DMS53 treated with DMSO at 0.1 percent for 48 hours (cell line): ENCODE measurements around the gene VPS13C.

Experiments
- DNase-seq: peaks from one replicate; lab custom pipeline; 2025; ENCODE audit not compliant: unreplicated experiment; lab: John Stamatoyannopoulos, UW

Gene VPS13C

DNA sequence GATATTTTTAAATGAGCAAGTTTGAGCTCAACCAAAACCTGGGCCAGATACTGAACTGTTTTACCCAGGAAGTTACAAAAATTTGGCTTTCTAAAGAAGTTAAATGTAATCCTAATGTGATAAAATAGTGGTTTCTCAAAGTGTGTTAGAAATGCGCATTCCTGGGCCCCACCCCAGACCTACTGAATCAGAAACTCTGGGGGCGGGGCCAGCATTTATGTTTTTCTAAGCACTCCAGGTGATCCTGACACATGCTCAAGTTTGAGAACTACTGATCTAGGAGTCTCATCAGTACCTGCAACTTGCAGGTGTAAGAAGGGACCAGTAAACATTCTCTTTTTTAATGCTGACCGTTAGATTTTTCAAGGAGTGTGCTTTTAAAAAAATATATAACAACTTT is 190.6 kb downstream of the VPS13C start:
- DNase-seq, result no peak

DNA sequence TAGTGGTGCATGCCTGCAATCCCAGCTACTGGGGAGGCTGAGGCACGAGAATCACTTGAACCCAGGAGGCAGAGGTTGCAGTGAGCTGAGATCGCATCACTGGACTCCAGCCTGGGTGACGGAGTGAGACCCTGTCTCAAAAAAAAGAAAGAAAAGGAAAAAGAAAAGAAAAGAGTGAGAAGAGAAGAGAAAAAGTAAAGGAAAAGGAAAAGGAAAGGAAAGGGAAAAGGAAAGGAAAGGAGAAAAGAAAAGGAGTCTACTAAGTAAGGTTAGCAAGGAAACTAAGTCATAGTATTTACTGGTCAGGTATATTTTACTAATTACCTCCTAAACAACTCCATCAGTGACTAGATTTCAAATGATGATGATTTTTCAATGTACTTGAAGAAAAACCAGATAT is 198.3 kb downstream of the VPS13C start:
- no peak for DNase-seq

DNA sequence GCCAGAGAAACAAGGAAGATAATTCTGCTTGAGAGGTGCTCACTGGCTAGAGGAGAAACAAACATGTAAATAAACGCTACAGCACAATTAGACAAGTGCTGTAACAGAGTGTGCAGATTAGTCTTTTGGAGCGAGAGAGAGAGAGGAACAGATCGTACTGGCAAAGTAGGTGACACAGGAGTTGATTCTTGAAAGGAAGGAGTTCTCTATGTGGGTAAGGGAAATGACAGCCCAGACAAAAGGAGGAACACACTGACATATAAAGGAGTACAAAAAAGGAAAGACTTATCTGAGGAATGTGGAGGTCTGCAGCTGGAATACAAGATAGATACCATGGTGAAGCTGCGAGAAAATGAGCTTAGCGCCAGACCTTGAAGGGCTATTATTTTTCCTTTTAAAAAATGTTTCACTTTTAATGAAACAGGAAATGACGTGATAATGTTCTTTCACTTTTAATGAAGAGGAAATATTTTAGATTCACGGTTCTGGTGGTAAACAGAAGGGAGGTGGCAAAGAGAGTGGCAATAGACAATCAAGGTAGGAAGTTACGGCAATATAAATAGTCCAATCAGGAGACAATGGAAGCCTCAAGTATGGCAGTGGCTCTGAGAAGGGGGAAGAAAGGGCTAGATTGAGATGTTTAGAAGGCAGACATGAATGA is 202.9 kb downstream of the VPS13C start:
- no peak for DNase-seq

DNA sequence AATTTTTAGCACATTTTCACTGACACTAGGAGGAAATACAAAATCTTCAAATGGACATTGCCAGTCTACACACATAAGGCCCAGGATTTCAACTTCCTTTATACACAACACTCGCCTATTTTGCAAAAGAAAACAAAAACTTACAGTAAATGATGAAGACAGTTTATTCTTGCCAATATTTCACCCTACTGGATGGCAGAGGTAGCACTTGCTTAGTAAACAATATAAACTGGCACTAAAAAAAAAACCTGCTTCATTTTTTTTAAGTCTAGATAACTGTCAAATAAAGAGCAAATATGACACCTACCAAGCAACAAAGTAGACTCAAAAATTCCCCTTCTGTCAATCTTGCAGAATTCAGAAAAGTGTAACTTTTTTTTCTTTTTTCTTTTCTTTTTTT is 204.0 kb downstream of the VPS13C start:
- no peak for DNase-seq

DNA sequence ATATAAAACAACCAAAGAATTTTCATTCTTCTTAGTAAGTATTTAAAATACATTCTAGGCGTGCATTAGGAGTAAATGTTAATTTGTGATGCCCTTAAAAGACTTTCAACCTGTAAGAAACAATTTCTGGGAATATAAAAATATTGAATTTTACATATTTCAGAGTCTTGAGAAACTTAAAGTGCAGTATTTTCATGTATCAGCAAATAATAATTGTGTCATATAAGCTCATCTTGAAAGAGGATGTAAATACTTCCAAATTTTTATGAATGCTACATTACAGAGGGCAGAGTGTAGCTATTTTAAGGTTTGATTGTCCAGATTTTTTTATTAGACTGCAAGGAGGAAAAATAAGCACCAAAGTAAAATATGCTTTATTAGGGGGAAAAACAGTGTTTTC is 207.1 kb downstream of the VPS13C start:
- DNase-seq, result no peak

DNA sequence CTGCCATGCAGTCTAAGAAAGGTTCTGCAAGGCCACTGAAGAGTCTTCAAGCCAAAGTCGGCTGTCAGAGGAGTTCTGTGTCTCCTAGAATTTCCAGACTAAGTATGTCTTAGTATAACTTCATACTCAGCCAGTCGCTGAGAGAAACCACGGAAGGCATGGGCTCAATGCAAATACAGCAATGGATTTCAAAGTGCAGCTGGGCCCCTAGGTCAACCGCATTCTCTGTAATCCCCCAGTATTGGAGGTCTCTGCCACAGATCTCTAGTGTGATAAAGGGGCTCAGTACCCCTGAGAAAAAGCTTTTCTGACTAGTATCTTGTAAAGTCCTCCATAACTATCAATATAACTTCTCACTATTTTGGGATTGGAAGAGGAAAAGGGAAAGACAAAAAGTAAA is 208.3 kb downstream of the VPS13C start:
- no peak for DNase-seq

DNA sequence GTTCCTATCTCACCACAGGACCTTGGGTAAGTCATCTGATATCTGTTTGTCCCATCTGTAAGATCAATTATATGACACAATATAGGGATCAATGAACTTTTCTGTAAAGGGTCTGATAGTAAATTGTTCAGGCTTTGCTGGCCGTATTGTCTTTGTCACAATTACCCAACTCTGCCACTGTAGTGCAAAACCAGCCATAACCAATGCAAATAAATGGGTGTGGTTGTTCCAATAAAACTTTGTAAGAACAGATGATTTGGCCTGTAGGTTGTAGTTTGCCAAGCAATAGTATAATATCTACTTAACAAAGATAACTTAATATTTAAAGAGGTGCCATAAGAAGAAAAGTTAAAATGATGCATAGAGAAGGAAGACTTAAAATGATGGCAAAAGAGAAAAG is 210.8 kb downstream of the VPS13C start:
- DNase-seq, result no peak

DNA sequence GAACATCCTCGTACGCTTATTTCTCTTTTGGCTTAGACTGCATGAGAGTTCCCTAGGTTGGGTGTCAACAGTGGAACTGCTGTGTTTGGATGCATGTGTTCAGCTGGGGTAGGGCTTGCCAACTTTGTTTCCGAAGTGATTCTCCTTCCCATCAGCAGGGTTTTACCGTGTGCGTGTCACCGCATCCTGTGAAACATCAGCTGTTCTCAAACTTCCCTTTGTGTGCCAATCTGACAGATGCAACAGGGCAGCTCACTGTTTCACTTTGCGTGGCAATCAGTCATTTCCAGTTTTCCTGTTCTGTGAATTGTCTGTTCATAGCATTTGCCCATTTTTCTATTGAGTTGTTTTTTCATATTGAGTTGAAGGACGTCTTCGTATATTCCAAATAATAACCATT is 218.8 kb downstream of the VPS13C start:
- no peak for DNase-seq

DNA sequence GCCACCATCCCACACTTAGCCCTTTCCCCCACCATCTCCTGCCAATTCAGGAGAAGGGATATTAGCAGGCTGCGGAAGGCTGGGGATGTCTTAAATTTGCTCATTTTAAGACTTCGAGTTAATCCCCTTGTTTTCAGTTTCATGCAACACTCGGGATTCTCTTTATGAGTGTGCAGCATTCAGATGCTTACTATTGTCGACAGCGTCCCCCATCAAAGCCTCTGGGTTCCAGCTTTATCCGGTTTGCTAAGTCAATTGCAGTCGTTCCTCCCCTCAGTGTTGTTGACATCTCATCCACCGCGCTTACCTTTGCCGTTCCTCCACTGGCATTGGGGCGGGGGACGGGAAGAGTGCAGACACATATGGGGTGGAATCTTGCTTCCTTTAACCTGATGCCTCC is 220.2 kb downstream of the VPS13C start:
- no peak for DNase-seq

DNA sequence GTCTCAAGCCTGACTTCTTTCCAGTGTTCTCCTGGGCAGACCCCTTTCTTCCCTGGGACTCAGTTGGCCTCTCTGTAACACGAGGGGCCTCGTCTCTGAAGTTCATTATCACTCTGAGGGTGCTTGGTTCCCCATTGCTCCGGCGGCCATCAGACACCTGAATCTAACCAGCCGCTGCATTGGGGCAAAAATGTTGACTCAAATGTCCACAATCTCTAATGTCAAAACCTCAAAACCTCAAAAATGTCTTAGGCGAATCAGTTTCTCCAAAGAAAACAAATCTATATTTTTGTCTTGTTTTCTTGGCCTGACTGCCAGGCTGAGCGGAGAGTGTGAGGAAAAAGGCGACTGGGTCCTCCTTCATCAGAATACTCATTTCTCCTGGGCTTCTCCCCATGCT is 220.7 kb downstream of the VPS13C start:
- no peak for DNase-seq

DNA sequence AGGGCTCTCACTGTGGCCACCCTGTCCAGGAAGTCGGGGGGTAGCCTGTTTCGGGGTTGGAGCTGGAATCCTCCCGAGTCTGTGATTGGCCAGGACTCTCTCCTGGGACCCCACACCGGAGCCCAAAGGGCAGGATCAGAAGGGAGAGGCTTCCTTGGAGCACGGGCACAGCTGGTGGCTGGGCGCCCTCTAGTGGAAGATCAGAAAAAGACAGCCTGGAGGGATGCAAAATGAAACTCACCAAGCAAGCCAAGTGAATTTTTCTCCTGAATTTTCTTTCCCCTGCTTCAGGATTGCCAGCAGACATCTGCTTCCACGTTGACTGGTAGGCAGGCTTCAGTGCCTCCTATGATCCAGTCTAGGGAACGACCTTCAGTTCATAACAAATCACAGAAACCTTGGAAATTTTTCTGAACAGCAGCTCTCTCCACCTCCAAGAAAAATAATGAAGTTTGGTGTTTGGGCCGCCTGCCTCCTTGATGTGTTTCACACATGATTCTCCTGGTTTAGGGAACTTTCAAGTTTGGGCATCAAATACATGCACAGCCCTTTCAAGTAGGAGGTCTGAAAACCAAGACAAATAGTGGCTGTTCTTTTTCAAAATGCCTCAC is 224.6 kb downstream of the VPS13C start:
- DNase-seq, result peak; percentile 54

DNA sequence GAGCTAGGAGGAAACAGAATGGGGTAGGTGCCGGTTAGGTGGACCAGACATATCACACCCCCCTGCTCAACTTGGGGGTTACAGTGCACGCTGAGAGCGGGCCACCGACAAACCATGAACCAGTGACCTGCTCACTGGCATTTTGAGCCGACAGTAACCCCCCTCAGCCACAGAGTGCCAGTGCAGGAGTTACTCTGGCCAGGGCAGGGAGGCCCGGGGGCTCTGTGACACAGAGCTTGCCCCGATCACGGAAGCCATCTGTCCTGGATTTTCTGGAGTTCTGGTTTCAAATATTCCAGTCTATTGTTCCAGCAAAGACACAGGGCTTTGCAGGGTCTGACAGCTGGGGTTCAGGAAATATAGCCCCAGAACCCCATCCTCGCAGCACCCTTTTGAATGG is 225.2 kb downstream of the VPS13C start:
- DNase-seq, result no peak

DNA sequence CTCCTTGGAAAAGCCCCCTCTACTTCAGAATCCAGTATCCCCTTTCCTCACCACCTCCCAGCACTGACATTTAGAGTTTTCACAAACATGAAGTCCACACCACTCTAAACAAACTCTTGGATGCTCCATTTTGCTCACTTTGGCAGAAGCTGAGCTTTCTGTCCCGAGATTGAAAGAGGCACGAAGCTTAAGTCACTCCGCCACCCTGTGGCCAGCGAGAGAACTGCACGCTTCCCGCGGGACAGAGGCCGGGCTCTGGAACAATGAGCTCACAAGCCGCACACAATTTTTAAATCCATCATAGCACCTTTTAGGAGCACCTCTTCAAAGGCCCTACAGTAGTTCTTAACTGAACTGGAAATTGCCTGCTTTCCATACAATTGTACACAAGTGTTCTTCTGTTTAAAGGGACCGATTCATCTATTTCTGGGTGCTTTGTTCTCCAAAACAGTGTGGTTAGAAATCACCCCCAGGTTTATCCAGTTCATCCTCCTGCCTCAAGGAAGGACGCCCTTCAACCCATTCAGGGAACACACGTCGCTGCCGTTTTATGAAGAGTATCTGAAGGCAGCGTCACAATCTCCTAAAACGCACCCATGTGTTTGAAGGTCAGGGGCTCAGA is 226.1 kb downstream of the VPS13C start:
- peak; percentile 58 for DNase-seq

DNA sequence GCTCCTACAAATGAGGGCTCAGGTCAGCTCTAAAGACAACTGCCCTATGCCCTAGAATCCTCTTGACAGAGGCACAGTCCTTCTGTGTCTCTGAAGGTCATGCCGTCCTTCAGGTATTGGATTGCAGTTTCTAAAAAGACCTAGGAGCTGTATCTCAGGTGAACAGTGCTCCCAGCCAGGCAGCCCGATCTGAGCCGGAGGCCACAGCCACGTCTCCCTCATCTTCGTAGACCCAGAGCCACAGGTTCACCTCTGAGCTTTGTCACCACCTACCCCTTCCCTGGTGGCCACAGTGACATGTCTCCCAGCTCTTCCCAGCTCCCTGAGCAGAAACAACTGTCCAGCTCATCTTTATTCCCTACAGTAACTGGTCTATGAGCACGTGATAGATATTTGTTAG is 228.0 kb downstream of the VPS13C start:
- no peak for DNase-seq

DNA sequence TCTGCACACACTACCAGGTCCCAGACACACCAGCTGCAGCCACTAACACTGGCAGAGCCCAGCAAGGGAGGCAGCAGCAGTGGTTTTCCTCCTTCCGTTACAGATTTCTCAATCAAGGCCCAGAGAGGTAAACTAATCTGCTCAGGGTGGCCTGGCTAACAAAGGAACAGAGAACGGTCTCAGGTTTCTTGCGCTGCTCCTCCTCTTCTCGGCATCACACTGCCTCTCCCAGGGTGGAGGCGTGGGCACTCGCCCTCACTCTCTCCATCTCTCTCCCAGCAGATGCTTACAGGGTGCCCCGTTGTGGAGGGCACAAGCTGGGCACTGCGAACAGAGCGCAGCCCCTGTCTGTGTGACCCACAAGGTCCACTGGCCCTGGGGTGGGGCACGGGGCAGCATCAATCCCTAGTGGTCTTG is 228.7 kb downstream of the VPS13C start:
- DNase-seq, result no peak

DNA sequence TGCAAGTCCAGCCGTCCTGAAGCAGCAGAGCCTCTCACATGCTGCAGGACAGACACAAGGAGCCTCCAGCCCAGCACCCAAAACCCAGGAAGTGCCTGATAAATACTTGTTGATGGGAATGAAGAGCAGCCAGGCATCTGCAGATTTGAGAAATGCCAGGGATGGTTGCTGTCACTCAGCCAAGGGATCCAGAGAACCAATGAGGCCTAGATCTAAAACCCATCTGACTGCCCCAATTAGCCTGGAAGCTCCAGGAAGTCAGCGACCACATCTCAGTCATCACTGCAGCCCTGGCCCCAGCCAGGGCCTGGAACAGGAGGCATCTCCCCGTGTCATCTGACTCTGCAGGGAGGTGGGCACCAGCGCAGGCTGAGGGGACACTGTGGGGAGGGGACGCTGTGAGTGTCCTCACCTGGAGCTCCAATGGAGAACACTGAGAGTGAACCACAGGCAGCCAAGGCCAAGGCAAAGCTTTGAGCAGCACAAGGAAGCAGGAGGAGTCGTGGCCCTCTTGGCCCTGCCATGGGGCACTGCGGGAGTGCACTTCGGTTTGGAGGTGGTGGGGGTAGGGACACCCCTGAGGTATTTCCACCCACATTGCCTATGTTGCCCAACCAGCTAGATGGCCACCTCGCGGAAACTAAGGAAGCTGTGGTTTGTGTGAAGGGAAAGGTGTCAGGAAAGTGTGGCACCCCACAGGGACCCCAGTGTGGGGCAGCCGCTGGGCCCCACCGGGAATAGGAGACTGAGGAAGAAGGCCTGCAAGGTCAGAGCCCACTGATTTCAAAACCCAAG is 229.5 kb downstream of the VPS13C start:
- no peak for DNase-seq

DNA sequence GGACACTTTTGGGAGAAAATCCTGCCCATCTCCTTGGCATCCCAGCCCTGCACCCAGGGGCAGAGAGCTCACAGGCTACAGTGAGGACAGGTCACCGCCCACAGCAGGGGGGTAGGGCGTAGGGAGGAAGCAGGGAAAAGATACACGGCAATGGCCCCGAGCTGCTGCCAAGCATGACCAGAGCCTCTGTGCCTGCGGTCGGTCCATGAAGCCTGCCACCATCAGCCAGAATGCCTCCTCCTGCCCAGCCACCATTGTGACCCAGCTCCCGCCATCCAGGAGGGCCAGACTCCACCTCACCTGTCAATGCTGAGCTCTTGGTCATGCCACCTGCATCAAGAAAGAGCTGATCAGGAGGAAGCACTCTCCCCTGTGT is 230.7 kb downstream of the VPS13C start:
- no peak for DNase-seq

DNA sequence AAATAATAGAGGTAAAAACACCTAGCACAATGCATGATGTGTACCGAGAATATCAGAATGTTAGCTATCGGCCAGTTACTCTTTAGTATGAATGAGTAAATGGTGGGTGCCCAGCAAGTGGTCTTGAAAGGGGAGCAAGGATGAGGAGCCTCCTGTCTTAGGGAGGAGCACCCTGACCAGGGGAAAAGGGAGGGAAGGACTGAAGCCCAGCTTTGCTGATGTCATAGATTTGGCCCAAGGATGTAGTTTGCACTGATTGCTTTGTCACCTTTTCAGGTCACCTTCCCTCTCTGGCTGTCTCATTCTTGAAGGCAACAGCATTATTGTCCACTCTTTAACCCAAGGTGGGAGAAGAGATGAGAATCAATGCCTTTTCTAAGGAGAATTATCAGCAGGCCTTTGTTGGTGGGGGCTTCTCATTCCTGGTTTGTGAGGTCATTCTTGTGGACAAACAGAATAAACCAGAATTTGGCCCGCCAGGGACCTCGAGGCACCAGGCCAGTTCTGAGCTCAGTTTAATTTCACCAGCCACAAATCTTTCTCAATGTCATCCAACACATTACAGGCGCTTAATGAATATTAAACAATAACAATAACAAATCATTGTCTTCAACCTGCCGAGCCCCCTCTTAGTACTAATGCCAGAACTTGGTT is 231.3 kb downstream of the VPS13C start:
- no peak for DNase-seq

DNA sequence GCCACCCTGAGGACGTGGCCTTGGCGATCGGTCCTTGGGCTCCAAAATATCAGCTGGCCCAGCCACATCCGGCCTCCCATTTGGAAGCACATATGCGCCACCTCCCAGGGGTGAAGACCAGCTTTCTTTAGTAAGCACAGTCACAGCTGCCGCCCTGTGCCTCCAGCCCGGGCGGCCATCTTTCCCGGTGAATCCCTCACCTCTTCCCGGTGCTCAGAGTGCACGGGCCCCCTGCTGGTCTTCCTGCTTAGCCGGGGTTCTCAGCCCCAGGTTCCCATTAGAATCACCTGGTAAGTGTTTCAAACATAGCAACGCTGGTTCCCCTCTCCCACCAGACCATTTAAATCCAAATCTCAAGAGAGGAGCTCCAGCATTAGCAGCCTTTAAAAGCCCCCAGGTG is 232.2 kb downstream of the VPS13C start:
- DNase-seq, result no peak

DNA sequence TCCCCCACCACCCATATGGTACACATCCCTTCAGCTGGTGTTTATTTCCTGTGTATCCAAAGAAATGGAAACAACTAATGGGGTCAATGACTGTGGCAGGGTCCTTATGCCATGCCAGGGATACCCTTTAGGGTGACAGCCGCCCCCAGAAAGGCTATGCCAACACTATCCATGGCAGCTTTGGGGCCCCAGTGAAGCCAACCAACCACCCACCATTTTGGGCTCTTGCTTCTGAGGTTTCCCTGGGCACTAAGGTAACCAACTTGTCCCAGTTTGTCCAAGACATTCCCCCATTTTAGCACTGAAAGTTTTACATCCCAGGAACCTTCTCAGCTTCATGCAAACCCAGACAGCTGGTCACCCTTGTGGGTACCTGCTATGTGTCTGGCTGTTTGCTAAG is 233.1 kb downstream of the VPS13C start:
- DNase-seq, result no peak

DNA sequence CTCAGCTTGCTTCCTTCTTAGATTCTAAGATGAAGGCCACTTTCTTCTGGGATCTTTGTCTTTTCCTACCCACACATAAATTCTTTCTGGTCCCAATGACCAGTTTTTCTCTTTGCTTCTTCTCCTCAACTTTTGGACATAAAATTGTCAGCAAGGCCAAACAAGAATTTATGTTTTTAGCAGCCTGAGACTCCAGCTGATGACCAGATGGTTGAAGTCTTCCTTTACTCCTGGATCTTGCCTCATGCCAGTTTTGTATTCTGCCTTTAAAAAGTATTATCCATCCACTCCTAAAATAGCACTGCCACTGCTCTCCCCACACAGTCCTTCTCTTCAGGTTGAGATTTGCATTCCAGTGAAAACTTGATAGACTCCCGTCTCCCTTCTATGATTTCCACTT is 236.0 kb downstream of the VPS13C start:
- no peak for DNase-seq

DNA sequence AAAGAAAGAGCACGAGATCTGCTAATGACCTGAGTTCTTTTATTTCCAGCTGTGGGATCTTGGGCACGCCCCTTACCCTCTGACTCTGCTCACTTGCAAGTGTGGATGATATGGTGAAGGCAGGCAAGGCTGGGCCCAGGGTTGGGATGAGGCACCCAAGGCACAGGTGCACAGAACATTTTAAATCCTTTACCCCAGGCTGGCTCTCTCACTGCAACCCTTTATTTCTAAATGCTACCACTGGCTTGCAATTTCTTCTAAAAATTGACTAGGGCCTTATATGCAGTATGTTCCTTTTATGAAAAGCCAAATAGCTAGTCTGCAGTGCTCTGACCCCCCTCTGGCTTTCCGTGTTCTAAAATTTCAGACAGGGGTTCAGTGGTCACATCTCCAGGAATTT is 237.7 kb downstream of the VPS13C start:
- DNase-seq, result no peak
